Measurements from ENCODE around the gene CASP2.

CASP2 gene

GRCh38 chr7:143242306-143242705, 45.8 kb upstream of the CASP2 start:
- TF ChIP-seq, protein P1, sequence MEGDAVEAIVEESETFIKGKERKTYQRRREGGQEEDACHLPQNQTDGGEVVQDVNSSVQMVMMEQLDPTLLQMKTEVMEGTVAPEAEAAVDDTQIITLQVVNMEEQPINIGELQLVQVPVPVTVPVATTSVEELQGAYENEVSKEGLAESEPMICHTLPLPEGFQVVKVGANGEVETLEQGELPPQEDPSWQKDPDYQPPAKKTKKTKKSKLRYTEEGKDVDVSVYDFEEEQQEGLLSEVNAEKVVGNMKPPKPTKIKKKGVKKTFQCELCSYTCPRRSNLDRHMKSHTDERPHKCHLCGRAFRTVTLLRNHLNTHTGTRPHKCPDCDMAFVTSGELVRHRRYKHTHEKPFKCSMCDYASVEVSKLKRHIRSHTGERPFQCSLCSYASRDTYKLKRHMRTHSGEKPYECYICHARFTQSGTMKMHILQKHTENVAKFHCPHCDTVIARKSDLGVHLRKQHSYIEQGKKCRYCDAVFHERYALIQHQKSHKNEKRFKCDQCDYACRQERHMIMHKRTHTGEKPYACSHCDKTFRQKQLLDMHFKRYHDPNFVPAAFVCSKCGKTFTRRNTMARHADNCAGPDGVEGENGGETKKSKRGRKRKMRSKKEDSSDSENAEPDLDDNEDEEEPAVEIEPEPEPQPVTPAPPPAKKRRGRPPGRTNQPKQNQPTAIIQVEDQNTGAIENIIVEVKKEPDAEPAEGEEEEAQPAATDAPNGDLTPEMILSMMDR (conservative IDR thresholded peaks at IDR 0.05; ENCODE audit: low read length), result no peak
- no peaks in the 10 kb centered on the region for H3K9me2 ChIP-seq (replicated peaks; ENCODE audit: low read depth, low read length)
- H3K4me3 ChIP-seq (ENCODE audit: low read length, poor library complexity, severe bottlenecking), result no peak overlapping the region
- no peak overlapping the region for H3K9ac ChIP-seq (ENCODE audit: low read depth, low read length, poor library complexity, severe bottlenecking)
- peaks cover 1% of the 10 kb centered on the region; the same call in 1 of the 2 replicates for H3K9me3 ChIP-seq (ENCODE audit: insufficient read depth, low read depth, low read length)
- no peak overlapping the region for H2AFZ ChIP-seq (ENCODE audit: low read length)
- peaks cover 28% of the 10 kb centered on the region for H3K4me1 ChIP-seq (ENCODE audit: insufficient read depth, low read length, poor library complexity, severe bottlenecking)
- H3K27me3 ChIP-seq (ENCODE audit: insufficient read depth, low read length, poor library complexity, severe bottlenecking), result no peaks in the 10 kb centered on the region
- H4K20me1 ChIP-seq (ENCODE audit: insufficient read depth, low read length, poor library complexity, severe bottlenecking), result no peaks in the 10 kb centered on the region
- H3K36me3 ChIP-seq (ENCODE audit: insufficient read depth, low read length), result no peaks in the 10 kb centered on the region
- H3K4me2 ChIP-seq (ENCODE audit: low read depth, low read length, poor library complexity, severe bottlenecking), result no peak overlapping the region
- H3F3A ChIP-seq (ENCODE audit: low read depth), result no peaks in the 10 kb centered on the region
- H3K79me2 ChIP-seq (ENCODE audit: insufficient read depth, low read length), result no peaks in the 10 kb centered on the region

DNA sequence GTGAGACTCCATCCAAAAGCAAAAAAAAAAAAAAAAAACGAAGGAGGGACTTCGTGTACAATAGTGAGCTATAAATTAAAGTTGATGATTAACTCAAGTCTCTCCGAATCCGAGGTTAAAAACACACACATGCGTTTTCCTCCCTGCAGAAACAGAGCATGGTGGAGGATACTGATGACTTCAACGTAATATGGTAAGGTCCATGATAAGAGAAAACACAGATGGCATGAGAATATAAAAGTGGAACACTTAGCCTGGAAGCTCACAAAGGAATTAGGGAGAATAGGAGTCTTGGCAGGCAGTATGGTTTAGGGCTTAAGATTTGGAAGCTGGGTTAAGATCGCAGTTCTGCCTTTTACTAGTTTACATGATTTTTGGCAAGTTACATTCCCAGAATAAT, 45.0 kb upstream of the CASP2 start:
- H3K4me2 ChIP-seq (ENCODE audit: low read depth, low read length, poor library complexity, severe bottlenecking), result no peak overlapping the region
- no peaks in the 10 kb centered on the region for H3K27me3 ChIP-seq (ENCODE audit: insufficient read depth, low read length, poor library complexity, severe bottlenecking)
- no peak overlapping the region for H2AFZ ChIP-seq (ENCODE audit: low read length)
- no peaks in the 10 kb centered on the region for H3K36me3 ChIP-seq (ENCODE audit: insufficient read depth, low read length)
- H3F3A ChIP-seq (ENCODE audit: low read depth), result no peaks in the 10 kb centered on the region
- H3K4me1 ChIP-seq (ENCODE audit: insufficient read depth, low read length, poor library complexity, severe bottlenecking), result peaks cover 28% of the 10 kb centered on the region
- no peak overlapping the region for H3K4me3 ChIP-seq (ENCODE audit: low read length, poor library complexity, severe bottlenecking)
- no peak for TF ChIP-seq EZH2phosphoT487 (IDR thresholded peaks at IDR 0.05; ENCODE audit: borderline replicate concordance)
- TF ChIP-seq, protein P1 (conservative IDR thresholded peaks at IDR 0.05; ENCODE audit: low read length), result no peak
- H3K9ac ChIP-seq (ENCODE audit: low read depth, low read length, poor library complexity, severe bottlenecking), result no peak overlapping the region
- H4K20me1 ChIP-seq (ENCODE audit: insufficient read depth, low read length, poor library complexity, severe bottlenecking), result no peaks in the 10 kb centered on the region
- no peaks in the 10 kb centered on the region for H3K9me3 ChIP-seq (ENCODE audit: insufficient read depth, low read depth, low read length)
- no peaks in the 10 kb centered on the region for H3K79me2 ChIP-seq (ENCODE audit: insufficient read depth, low read length)
- H3K9me2 ChIP-seq (replicated peaks; ENCODE audit: low read depth, low read length), result no peaks in the 10 kb centered on the region

DNA sequence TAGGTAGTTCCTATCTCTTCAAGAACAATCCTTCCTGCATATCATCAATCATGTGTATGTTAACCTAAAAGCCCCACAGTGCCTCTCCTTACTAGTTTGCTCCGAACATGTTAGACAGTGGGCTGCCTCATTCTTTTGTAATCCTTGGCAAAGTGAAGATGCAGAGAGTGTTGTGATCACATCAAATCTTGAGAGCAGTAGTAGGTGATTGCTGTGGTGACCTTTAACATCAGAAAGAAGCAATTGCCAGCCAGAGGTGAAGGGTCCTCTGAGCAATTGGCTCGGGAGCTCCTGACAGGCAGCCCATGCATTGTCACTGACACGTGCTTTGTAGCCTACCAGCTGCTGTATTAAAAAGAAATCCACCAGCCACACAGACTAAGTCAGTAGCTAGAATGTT, 44.5 kb upstream of the CASP2 start:
- Histone ChIP-seq H4K20me1 (ENCODE audit: insufficient read depth, low read length, poor library complexity, severe bottlenecking) (no peaks in the 10 kb centered on the region), H3F3A (ENCODE audit: low read depth) (no peaks in the 10 kb centered on the region), H3K9ac (ENCODE audit: low read depth, low read length, poor library complexity, severe bottlenecking) (no peak overlapping the region), H3K4me2 (ENCODE audit: low read depth, low read length, poor library complexity, severe bottlenecking) (peak overlapping the region; percentile 19), H3K36me3 (ENCODE audit: insufficient read depth, low read length) (no peaks in the 10 kb centered on the region), H3K9me2 (replicated peaks; ENCODE audit: low read depth, low read length) (no peaks in the 10 kb centered on the region), H3K79me2 (ENCODE audit: insufficient read depth, low read length) (no peaks in the 10 kb centered on the region), H2AFZ (ENCODE audit: low read length) (no peak overlapping the region), H3K27me3 (ENCODE audit: insufficient read depth, low read length, poor library complexity, severe bottlenecking) (no peaks in the 10 kb centered on the region), H3K4me3 (ENCODE audit: low read length, poor library complexity, severe bottlenecking) (no peak overlapping the region), H3K4me1 (ENCODE audit: insufficient read depth, low read length, poor library complexity, severe bottlenecking) (peaks cover 28% of the 10 kb centered on the region), H3K9me3 (ENCODE audit: insufficient read depth, low read depth, low read length) (no peaks in the 10 kb centered on the region)
- TF ChIP-seq, protein P1 (conservative IDR thresholded peaks at IDR 0.05; ENCODE audit: low read length), result no peak
- no peak for TF ChIP-seq EZH2phosphoT487 (IDR thresholded peaks at IDR 0.05; ENCODE audit: borderline replicate concordance)
